ENCODE data around the gene MPRIP.
A peak's percentile ranks its signal among the peaks of the same experiment; 100 is the strongest.

Gene MPRIP

DNA sequence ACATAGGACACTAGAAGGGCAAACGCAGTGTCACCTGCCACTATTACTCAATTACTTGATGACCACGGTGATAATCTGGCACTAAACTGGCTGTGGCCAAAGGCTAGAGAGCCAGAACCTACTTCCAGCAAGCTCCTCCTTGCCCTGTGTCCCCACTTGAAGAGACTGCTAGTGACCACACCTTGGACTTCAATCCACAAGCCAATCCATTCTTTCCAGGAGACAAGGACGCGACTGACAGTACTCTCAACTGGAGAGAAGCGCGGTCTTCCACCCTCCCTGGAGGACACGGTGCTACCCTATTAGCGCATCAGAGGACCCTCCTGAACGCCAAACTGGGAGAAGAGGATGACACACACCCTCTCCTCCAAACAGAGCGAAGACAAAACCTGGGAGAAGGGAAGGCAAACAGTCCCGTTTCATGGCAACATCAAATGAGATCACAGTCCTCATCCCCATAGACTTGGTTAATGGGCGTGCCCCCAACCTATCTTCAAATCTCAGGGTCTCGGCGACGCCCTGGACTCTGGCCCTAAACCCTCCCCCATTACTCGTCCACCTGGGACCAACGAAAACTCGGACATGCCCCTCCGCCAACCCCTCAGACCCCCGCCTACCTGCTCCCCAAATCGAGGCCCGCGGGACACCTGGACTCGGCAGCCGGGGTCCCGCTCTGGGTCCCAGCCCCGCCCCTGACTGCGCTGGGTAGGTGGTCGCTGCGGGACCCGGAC, 194.2 kb downstream of the MPRIP start (continued):
- TF ChIP-seq HOXC10 (CRISPR knock-in tag; IDR thresholded peaks at IDR 0.05), result no peak
- no peak for TF ChIP-seq ZNF18 (tag by site-specific recombination; IDR thresholded peaks at IDR 0.05)
- no peak for TF ChIP-seq ZNF311 (tag by site-specific recombination; IDR thresholded peaks at IDR 0.05; ENCODE audit: borderline replicate concordance)
- no peak for TF ChIP-seq ZNF621 (tag by site-specific recombination; IDR thresholded peaks at IDR 0.05)
- peak; percentile 79 for TF ChIP-seq ZNF335 (tag by site-specific recombination; conservative IDR thresholded peaks at IDR 0.05)
- TF ChIP-seq ZEB2 (tag by site-specific recombination; IDR thresholded peaks at IDR 0.05), result no peak
- TF ChIP-seq ZNF610 (tag by site-specific recombination; IDR thresholded peaks at IDR 0.05; ENCODE audit: borderline replicate concordance), result no peak
- TF ChIP-seq, protein P1, sequence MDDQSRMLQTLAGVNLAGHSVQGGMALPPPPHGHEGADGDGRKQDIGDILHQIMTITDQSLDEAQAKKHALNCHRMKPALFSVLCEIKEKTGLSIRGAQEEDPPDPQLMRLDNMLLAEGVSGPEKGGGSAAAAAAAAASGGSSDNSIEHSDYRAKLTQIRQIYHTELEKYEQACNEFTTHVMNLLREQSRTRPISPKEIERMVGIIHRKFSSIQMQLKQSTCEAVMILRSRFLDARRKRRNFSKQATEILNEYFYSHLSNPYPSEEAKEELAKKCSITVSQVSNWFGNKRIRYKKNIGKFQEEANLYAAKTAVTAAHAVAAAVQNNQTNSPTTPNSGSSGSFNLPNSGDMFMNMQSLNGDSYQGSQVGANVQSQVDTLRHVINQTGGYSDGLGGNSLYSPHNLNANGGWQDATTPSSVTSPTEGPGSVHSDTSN (CRISPR knock-in tag; IDR thresholded peaks at IDR 0.05), result no peak
- no peak for TF ChIP-seq ZNF670 (tag by site-specific recombination; IDR thresholded peaks at IDR 0.05; ENCODE audit: low read depth)

DNA sequence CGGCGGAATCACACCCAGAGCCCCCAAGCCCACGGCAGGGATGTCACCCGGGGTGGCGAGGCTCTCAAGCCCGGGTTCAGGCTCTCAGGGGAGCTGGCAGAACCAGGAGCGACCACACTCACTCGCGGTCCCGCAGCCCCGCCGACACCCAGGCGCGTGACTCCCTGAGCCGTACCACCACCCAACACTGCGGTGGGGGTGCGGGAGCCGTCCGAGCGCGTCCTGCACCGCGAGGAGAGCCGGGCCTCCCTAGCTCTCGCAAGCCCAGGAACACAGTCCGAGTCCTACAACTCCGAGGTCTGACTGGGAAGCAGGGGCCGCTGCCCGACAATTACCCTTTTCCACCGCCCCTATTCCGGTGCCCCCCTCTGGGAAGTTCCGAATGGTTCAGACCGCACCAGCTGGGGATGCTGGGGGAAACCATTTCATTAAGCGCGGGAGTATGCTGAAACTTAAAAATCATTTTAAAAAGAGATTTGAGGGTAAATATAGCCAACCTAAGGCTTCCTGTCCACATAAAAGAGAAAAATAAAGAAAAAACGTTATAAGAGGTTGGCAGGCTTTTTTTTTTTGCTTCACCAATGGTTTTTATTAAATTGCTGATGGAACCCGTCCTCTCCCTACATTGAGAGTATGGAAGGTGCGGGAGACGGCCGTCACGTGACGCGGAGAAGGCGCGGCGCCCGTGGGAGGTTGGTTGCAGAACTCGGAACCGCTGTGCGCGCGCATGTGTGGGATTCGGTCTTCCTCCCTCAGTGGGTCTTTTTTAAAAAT, 195.0 kb downstream of the MPRIP start, which contains the start of gene FLCN:
TSS of gene FLCN (minus strand) at position 143 of the 774 bp plus-strand sequence. CDS start 9,031 bp downstream, outside the sequence.
- Histone ChIP-seq H3K4me1 (ENCODE audit: control insufficient read depth, insufficient read depth, low read length) (peaks cover 7% of the 10 kb centered on the region; the same call in 1 of the 2 replicates), H3K36me3 (ENCODE audit: control insufficient read depth in 2 of 2, insufficient read depth in 1 of 2, low read length in 2 of 2) (peaks cover 0 to 11% of the 10 kb centered on the region in 2 experiments; a peak in 1 of 3 replicates), H3K4me3 (ENCODE audit: low read depth, low read length) (peak within 1 kb of the TSS; percentile 100), H3K27ac (ENCODE audit: extremely low read depth, low read depth, low read length) (peak within 1 kb of the TSS; percentile 98), H3K9me3 (ENCODE audit: control insufficient read depth, insufficient read depth, low read depth, low read length) (no peaks in the 10 kb centered on the region)
- CTCF ChIA-PET, result interaction anchor here (0.6 to 1.2 kb wide), 3 partner anchors 75 to 652 kb away, joined by 3 to 6 read pairs (median 3); no protein-coding TSS in a partner anchor
- POLR2A ChIA-PET, result interaction anchor here (0.7 to 2.7 kb wide), 12 partner anchors 10 to 457 kb away, joined by 3 to 11 read pairs (median 4); partner anchors contain the start of gene COPS3
- TF ChIP-seq ZNF747 (tag by site-specific recombination; IDR thresholded peaks at IDR 0.05) (no peak), ELK4 (IDR thresholded peaks at IDR 0.05; ENCODE audit: borderline replicate concordance, low read depth, low read length) (no peak), ZNF423 (tag by site-specific recombination; IDR thresholded peaks at IDR 0.05) (no peak), ZNF184 (tag by site-specific recombination; IDR thresholded peaks at IDR 0.05) (0 out of 2 replicates have a peak, but pooled peaks have one; percentile 36), ZBTB11 (tag by site-specific recombination; conservative IDR thresholded peaks at IDR 0.05; ENCODE audit: low read depth) (no peak; the same call in 1 of the 2 replicates), ZNF701 (tag by site-specific recombination; IDR thresholded peaks at IDR 0.05) (no peak), SALL2 (tag by site-specific recombination; IDR thresholded peaks at IDR 0.05; ENCODE audit: borderline replicate concordance) (0 out of 2 replicates have a peak, but pooled peaks have one; percentile 67), ZNF549 (tag by site-specific recombination; IDR thresholded peaks at IDR 0.05) (no peak), ZNF529 (tag by site-specific recombination; IDR thresholded peaks at IDR 0.05; ENCODE audit: insufficient replicate concordance) (no peak), ZNF837 (tag by site-specific recombination; IDR thresholded peaks at IDR 0.05) (0 out of 2 replicates have a peak, but pooled peaks have one; percentile 42), ZNF311 (tag by site-specific recombination; IDR thresholded peaks at IDR 0.05; ENCODE audit: borderline replicate concordance) (no peak), ZSCAN16 (tag by site-specific recombination; IDR thresholded peaks at IDR 0.05) (no peak)
- TF ChIP-seq, protein P2, sequence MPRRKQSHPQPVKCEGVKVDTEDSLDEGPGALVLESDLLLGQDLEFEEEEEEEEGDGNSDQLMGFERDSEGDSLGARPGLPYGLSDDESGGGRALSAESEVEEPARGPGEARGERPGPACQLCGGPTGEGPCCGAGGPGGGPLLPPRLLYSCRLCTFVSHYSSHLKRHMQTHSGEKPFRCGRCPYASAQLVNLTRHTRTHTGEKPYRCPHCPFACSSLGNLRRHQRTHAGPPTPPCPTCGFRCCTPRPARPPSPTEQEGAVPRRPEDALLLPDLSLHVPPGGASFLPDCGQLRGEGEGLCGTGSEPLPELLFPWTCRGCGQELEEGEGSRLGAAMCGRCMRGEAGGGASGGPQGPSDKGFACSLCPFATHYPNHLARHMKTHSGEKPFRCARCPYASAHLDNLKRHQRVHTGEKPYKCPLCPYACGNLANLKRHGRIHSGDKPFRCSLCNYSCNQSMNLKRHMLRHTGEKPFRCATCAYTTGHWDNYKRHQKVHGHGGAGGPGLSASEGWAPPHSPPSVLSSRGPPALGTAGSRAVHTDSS (tag by site-specific recombination; IDR thresholded peaks at IDR 0.05), result no peak
- TF ChIP-seq, protein P3, sequence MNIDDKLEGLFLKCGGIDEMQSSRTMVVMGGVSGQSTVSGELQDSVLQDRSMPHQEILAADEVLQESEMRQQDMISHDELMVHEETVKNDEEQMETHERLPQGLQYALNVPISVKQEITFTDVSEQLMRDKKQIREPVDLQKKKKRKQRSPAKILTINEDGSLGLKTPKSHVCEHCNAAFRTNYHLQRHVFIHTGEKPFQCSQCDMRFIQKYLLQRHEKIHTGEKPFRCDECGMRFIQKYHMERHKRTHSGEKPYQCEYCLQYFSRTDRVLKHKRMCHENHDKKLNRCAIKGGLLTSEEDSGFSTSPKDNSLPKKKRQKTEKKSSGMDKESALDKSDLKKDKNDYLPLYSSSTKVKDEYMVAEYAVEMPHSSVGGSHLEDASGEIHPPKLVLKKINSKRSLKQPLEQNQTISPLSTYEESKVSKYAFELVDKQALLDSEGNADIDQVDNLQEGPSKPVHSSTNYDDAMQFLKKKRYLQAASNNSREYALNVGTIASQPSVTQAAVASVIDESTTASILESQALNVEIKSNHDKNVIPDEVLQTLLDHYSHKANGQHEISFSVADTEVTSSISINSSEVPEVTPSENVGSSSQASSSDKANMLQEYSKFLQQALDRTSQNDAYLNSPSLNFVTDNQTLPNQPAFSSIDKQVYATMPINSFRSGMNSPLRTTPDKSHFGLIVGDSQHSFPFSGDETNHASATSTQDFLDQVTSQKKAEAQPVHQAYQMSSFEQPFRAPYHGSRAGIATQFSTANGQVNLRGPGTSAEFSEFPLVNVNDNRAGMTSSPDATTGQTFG (tag by site-specific recombination; IDR thresholded peaks at IDR 0.05; ENCODE audit: borderline replicate concordance), result peak; percentile 19; the same call in 1 of the 2 replicates
